ENCODE measurements around the gene SNX32.

Gene SNX32

GRCh38 chr11:65817835-65818680 lies 15.7 kb upstream of the SNX32 start (continued):
- TF ChIP-seq ZNF280D (tag by site-specific recombination; IDR thresholded peaks at IDR 0.05) (no peak), ZNF843 (tag by site-specific recombination; IDR thresholded peaks at IDR 0.05) (no peak), ZBTB21 (tag by site-specific recombination; IDR thresholded peaks at IDR 0.05) (no peak), ZNF529 (tag by site-specific recombination; IDR thresholded peaks at IDR 0.05; ENCODE audit: insufficient replicate concordance) (no peak), ZNF18 (tag by site-specific recombination; IDR thresholded peaks at IDR 0.05) (no peak), BCL11B (tag by site-specific recombination; IDR thresholded peaks at IDR 0.05; ENCODE audit: low read depth) (peak; percentile 92), ZNF660 (tag by site-specific recombination; IDR thresholded peaks at IDR 0.05) (no peak; the same call in 1 of the 2 replicates), GLI4 (tag by site-specific recombination; IDR thresholded peaks at IDR 0.05) (no peak), ZFP3 (tag by site-specific recombination; IDR thresholded peaks at IDR 0.05; ENCODE audit: low read depth) (no peak), ZNF555 (tag by site-specific recombination; conservative IDR thresholded peaks at IDR 0.05) (no peak), ZNF23 (tag by site-specific recombination; IDR thresholded peaks at IDR 0.05; ENCODE audit: borderline replicate concordance) (no peak), SALL2 (tag by site-specific recombination; IDR thresholded peaks at IDR 0.05; ENCODE audit: borderline replicate concordance) (no peak), ZNF624 (tag by site-specific recombination; IDR thresholded peaks at IDR 0.05) (no peak), PRDM2 (tag by site-specific recombination; IDR thresholded peaks at IDR 0.05; ENCODE audit: borderline replicate concordance) (no peak), REPIN1 (tag by site-specific recombination; IDR thresholded peaks at IDR 0.05; ENCODE audit: low read depth) (no peak), ZNF423 (tag by site-specific recombination; IDR thresholded peaks at IDR 0.05) (no peak), ZNF324 (tag by site-specific recombination; IDR thresholded peaks at IDR 0.05) (peak; percentile 31; the same call in 1 of the 2 replicates), ZSCAN16 (tag by site-specific recombination; IDR thresholded peaks at IDR 0.05) (no peak), GFI1B (tag by site-specific recombination; IDR thresholded peaks at IDR 0.05) (no peak), ZBTB7A (tag by site-specific recombination; IDR thresholded peaks at IDR 0.05; ENCODE audit: low read depth) (0 out of 2 replicates have a peak, but pooled peaks have one; percentile 19), ZNF24 (tag by site-specific recombination; IDR thresholded peaks at IDR 0.05) (no peak), ZFHX2 (tag by site-specific recombination; conservative IDR thresholded peaks at IDR 0.05) (no peak), ZNF596 (tag by site-specific recombination; IDR thresholded peaks at IDR 0.05) (no peak), ELK4 (IDR thresholded peaks at IDR 0.05; ENCODE audit: borderline replicate concordance, low read depth, low read length) (no peak), KLF10 (tag by site-specific recombination; IDR thresholded peaks at IDR 0.05) (no peak; the same call in 1 of the 2 replicates), ZNF776 (tag by site-specific recombination; IDR thresholded peaks at IDR 0.05; ENCODE audit: borderline replicate concordance) (no peak)

All from HEK293 (cell line).